ENCODE data around the gene COLEC11.
"Not testable (repeated sequence)": the region's sequence is repeated elsewhere in the genome, so short reads cannot be mapped to it uniquely, and the experiment has no call there.

The COLEC11 gene

GRCh38 chr2:3654531-3655225 lies 59.8 kb downstream of the COLEC11 start:
- H3K4me3 ChIP-seq (replicated peaks; ENCODE audit: low read depth, low read length) = no peak overlapping the region
- TF ChIP-seq CTCF (IDR thresholded peaks at IDR 0.05; ENCODE audit: low read depth, low read length, missing control alignments) = no peak
- no peak for DNase-seq (ENCODE audit: extremely low read depth, low read depth)

GRCh38 chr2:3655871-3656761 lies 61.2 kb downstream of the COLEC11 start:
- H3K4me3 ChIP-seq (replicated peaks; ENCODE audit: low read depth, low read length) = no peak overlapping the region
- DNase-seq (ENCODE audit: extremely low read depth, low read depth) = no peak
- TF ChIP-seq CTCF (IDR thresholded peaks at IDR 0.05; ENCODE audit: low read depth, low read length, missing control alignments) = no peak

GRCh38 chr2:3656762-3657721 lies 62.1 kb downstream of the COLEC11 start:
- DNase-seq (ENCODE audit: extremely low read depth, low read depth) = no peak
- TF ChIP-seq CTCF (IDR thresholded peaks at IDR 0.05; ENCODE audit: low read depth, low read length, missing control alignments) = no peak
- no peak overlapping the region for H3K4me3 ChIP-seq (replicated peaks; ENCODE audit: low read depth, low read length)

- no peak for TF ChIP-seq CTCF (IDR thresholded peaks at IDR 0.05; ENCODE audit: low read depth, low read length, missing control alignments)
- no peak within 1 kb of the TSS for H3K4me3 ChIP-seq (replicated peaks; ENCODE audit: low read depth, low read length)
- no peak for DNase-seq (ENCODE audit: extremely low read depth, low read depth)
Measured at GRCh38 chr2:3657881-3658280, 63.0 kb downstream of the COLEC11 start, which contains the start of gene ALLC. ALLC (plus strand) TSS chr2:3658200; CDS start chr2:3671158, 12,958 bp downstream.

GRCh38 chr2:3659447-3660432 lies 64.8 kb downstream of the COLEC11 start:
- TF ChIP-seq CTCF (IDR thresholded peaks at IDR 0.05; ENCODE audit: low read depth, low read length, missing control alignments) = no peak
- DNase-seq (ENCODE audit: extremely low read depth, low read depth) = no peak
- H3K4me3 ChIP-seq (replicated peaks; ENCODE audit: low read depth, low read length) = no peak overlapping the region

- not testable (repeated sequence) for H3K4me3 ChIP-seq (replicated peaks; ENCODE audit: low read depth, low read length); DNase-seq (ENCODE audit: extremely low read depth, low read depth)
Measured at GRCh38 chr2:3660640-3661039, 65.7 kb downstream of the COLEC11 start.
